Left lung (tissue), 10 donors: ENCODE results near the gene SLIT3. TPM values are rescaled to one million over a fixed set of nuclear protein-coding genes. Genes with fewer than 3 reads are reported as not detected.

ENCODE experiments used
- ATAC-seq: fragments of 200-7000 bp; cut with Tn5 transposase; one replicate; pipeline ENCODE4 v1.9.1; 2020; ENCODE audit warnings: moderate library complexity
- DNase-seq, 4 donors: peaks; one replicate each; pipeline ENCODE4 v3.0.0-alpha.2; 2013 to 2020
- H3K27ac ChIP-seq, 2 donors: fragments of 200-600 bp; sonication (generic) in 1 of 2; one replicate each; pipeline versions ENCODE4 v1.5.0 to v1.8.0; 2020 to 2021
- H3K27me3 ChIP-seq, 2 donors: fragments of 200-600 bp; sonication (generic) in 1 of 2; one replicate each; pipeline versions ENCODE4 v1.5.0 to v1.8.0; 2020 to 2021
- H3K36me3 ChIP-seq, 2 donors: fragments of 200-600 bp; sonication (generic) in 1 of 2; one replicate each; pipeline versions ENCODE4 v1.5.0 to v1.8.0; 2020 to 2021
- H3K4me1 ChIP-seq, 2 donors: fragments of 200-600 bp; one replicate each; pipeline ENCODE4 v1.8.0; 2021
- H3K4me3 ChIP-seq, 2 donors: fragments of 200-600 bp; sonication (generic) in 1 of 2; one replicate each; pipeline versions ENCODE4 v1.5.0 to v1.8.0; 2020 to 2021; ENCODE audit warnings: mild to moderate bottlenecking in 1 of 2
- H3K9me3 ChIP-seq, 2 donors: fragments of 200-600 bp; sonication (generic) in 1 of 2; one replicate each; pipeline versions ENCODE4 v1.5.0 to v1.8.0; 2020 to 2021
- intact Hi-C, 2 donors: fragments of 100-400 bp; cut with DNase I; formaldehyde crosslinking; loops; one replicate each; pipeline versions ENCODE4 v1.11.2 to v1.14.2; 2022
- polyA plus RNA-seq, 6 donors: library from polyadenylated mRNA; unstranded; fragments of 120-200 nt; gene quantifications; one replicate each; pipeline ENCODE4 v1.2.1, GENCODE V29; 2013; ENCODE audit not compliant: insufficient read length in 6 of 6
- total RNA-seq, 2 donors: library from RNA; stranded (reverse); fragmentation: NEBNext Ultra II Directional; extraction: Animal tissue kit (Norgen Biotek cat#: 25700); gene quantifications; one replicate each; pipeline ENCODE4 v1.2.1, GENCODE V29; 2021
- TF ChIP-seq, protein P1 (sequence below), 2 donors: fragments of 200-600 bp; sonication (generic) in 1 of 2; IDR thresholded peaks; one replicate each; pipeline versions ENCODE4 v1.5.0 to v1.8.0; 2021; ENCODE audit warnings: antibody characterized with exemption in 2 of 2
- donor health status: DM: no; HTN: yes; CAD: no.
- donor health status: DM: no; HTN: no; CAD: no.

SLIT3 gene
- total and polyA plus RNA-seq, 8 donors = 37.6 to 77.1 (median 45.9) TPM

DNA sequence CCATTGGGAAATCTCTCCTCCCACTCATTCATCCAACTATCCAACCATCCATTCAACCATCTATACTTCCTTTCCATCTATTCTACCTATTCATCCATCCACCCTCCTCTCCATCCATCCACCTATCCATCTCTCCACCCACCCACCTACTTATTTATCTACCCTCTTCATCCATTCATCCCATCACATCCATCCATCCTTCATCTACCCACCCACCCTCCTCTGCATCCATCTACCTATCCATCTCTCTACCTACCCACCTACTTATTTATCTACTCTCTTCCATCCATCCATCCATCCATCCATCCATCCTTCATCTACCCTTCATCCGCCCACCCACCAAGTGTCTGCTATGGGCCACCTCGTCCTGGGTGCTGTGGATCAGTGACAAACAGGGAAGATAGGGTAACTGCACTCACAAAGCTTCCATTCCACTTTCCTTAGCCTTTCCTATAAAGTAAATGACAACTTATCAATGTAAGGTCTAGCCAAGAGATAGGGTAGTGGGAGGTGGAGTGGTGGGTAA, 625.0 kb downstream of the SLIT3 start:
- no peak for ATAC-seq
- no peaks in the 10 kb centered on the region for H3K4me1 ChIP-seq
- no peak overlapping the region for H3K27ac ChIP-seq
- H3K4me3 ChIP-seq = no peak overlapping the region
- H3K27me3 ChIP-seq = no peaks in the 10 kb centered on the region
- TF ChIP-seq, protein P1, sequence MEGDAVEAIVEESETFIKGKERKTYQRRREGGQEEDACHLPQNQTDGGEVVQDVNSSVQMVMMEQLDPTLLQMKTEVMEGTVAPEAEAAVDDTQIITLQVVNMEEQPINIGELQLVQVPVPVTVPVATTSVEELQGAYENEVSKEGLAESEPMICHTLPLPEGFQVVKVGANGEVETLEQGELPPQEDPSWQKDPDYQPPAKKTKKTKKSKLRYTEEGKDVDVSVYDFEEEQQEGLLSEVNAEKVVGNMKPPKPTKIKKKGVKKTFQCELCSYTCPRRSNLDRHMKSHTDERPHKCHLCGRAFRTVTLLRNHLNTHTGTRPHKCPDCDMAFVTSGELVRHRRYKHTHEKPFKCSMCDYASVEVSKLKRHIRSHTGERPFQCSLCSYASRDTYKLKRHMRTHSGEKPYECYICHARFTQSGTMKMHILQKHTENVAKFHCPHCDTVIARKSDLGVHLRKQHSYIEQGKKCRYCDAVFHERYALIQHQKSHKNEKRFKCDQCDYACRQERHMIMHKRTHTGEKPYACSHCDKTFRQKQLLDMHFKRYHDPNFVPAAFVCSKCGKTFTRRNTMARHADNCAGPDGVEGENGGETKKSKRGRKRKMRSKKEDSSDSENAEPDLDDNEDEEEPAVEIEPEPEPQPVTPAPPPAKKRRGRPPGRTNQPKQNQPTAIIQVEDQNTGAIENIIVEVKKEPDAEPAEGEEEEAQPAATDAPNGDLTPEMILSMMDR (IDR thresholded peaks at IDR 0.05) = no peak
- no peaks in the 10 kb centered on the region for H3K36me3 ChIP-seq
- no peaks in the 10 kb centered on the region for H3K9me3 ChIP-seq
- no peak for DNase-seq
- intact Hi-C loops = no loop called here

DNA sequence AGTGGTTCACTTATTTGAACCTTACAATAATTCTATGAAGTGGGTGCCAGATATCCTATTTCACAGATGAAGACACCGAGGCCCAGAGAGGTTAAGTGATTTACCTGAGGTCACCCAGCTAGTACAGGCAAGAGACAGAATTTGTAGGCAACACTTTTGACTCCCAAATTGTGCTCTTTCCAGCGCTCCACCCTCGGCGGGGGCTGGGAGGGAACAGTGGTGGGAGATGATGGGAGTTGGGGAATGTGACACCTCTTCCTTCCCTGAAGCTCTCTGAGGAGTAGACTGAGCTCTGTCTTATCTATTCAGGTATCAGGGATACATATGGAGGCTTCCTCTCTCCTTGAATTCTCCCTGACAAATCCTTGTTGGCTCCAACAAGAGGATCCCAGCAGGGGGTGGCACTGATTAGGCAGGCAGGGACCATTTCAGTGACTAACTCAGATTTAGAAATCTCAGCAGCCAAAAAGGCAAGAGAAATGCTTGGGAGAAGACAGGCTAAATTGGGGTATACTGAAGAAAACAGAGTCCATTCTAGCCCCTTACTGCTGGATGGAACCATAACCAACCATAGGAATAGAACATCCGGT, 626.0 kb downstream of the SLIT3 start:
- no peaks in the 10 kb centered on the region for H3K27me3 ChIP-seq
- no peaks in the 10 kb centered on the region for H3K4me1 ChIP-seq
- H3K4me3 ChIP-seq = no peak overlapping the region
- intact Hi-C loops = no loop called here
- ATAC-seq = no peak
- DNase-seq = no peak
- TF ChIP-seq, protein P1 (IDR thresholded peaks at IDR 0.05) = no peak
- H3K27ac ChIP-seq = no peak overlapping the region
- H3K9me3 ChIP-seq = no peaks in the 10 kb centered on the region
- H3K36me3 ChIP-seq = no peaks in the 10 kb centered on the region

DNA sequence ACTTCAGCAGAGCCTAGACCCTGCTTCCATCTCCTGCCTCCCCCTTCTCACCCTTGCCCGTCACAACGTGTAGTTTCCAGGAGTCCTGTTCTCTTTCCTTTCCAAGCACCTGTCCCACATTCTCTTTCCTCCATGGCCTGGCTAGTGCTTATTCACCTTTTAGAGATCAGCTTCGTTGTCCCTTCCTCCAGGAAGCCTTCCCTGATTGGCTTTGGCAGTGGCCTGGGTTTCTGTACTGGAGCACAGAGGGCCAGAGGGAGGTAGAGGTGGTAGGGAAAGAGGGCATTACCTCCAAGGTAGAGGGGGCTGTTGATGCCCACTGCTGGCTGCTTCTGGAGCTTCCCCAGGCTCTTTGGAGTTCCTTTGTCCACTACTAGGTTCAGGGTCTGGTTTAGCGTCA, 628.1 kb downstream of the SLIT3 start:
- Histone ChIP-seq H3K9me3 (no peaks in the 10 kb centered on the region), H3K27ac (no peak overlapping the region), H3K4me3 (no peak overlapping the region), H3K4me1 (no peaks in the 10 kb centered on the region), H3K36me3 (no peaks in the 10 kb centered on the region), H3K27me3 (no peaks in the 10 kb centered on the region)
- ATAC-seq = no peak
- TF ChIP-seq, protein P1 (IDR thresholded peaks at IDR 0.05) = no peak
- intact Hi-C loops = no loop called here
- DNase-seq = no peak

DNA sequence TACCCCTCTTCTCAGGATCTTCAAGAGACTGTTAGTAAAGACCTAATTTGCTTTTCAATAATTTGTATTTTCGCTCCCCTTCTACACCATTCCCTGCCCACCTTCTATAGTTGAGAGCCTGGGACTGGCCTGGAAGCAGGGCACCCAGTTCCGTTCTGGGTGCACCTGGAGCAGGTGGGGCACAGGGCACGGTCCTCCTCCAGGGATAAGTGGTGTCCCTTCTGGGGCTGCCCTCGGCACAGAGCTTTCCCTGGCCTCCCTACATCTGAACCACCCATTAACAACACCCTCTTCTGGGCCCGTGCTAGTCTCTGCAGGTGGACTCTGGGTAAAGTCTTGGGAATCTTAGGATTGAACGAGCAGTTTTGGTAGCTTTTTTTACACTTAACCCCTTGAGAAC, 628.9 kb downstream of the SLIT3 start:
- DNase-seq (no peak), ATAC-seq (no peak)
- H3K4me3 ChIP-seq = no peak overlapping the region
- H3K27me3 ChIP-seq = no peaks in the 10 kb centered on the region
- intact Hi-C loops = no loop called here
- H3K27ac ChIP-seq = no peak overlapping the region
- TF ChIP-seq, protein P1 (IDR thresholded peaks at IDR 0.05) = no peak
- H3K4me1 ChIP-seq = no peaks in the 10 kb centered on the region
- H3K9me3 ChIP-seq = no peaks in the 10 kb centered on the region
- no peaks in the 10 kb centered on the region for H3K36me3 ChIP-seq

DNA sequence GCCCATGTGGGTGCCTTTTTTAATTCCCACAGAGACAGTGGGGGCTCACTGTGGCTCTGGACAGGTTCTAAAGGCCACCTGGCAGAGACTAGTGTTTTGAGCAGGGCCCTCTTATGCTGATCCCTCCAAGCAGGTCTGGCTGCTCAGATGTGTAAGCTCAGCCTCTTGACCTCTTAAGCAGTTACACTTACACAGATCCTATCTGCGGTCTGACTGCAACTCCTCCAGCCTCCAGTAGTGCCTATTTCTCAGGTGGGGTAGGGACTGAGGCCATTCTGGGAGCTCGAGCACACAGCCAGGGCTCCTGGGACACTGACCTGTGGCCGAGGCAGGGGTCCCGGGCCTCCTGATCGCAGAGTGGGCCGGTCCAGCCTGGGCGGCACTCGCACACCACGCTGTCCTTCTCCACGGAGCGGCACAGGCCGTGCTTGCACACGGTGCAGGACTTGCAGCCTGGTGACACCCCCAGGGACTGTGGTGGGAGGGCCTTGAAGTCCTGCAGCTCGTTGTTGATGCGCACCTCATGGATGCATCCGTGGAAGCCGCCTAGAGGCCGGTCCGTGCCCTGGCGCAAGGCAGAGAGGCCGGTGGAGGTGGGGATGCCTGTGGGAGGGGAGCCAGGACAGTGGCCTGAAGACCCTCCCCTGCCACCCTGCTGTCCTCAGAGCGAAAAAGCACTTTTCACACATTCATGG, 629.9 kb downstream of the SLIT3 start:
- no peak for ATAC-seq
- Histone ChIP-seq H3K4me1 (no peaks in the 10 kb centered on the region), H3K4me3 (no peak overlapping the region), H3K36me3 (no peaks in the 10 kb centered on the region), H3K27ac (no peak overlapping the region), H3K27me3 (no peaks in the 10 kb centered on the region), H3K9me3 (no peaks in the 10 kb centered on the region)
- DNase-seq = peak in 1 of 4 donors; percentile 62
- intact Hi-C loops = no loop called here
- TF ChIP-seq, protein P1 (IDR thresholded peaks at IDR 0.05) = no peak
